Posterior cingulate gyrus (tissue), 11 donors: Measurements from ENCODE around the gene SRCIN1.

Source experiments
- DNase-seq, 10 donors: peaks; one replicate each; pipeline versions ENCODE4 v3.0.0 to v3.0.0-alpha.2; 2020 to 2021; ENCODE audit warnings: mixed read lengths in 3 of 10
- intact Hi-C: fragments of 100-400 bp; cut with DNase I; formaldehyde crosslinking; loops from one replicate; pipeline ENCODE4 v1.15.1; 2023

The SRCIN1 gene

GRCh38 chr17:38568845-38569510, 36.8 kb downstream of the SRCIN1 start:
- peak; percentile 65 to 98 (median 76) for DNase-seq
- intact Hi-C loops = no loop called here

GRCh38 chr17:38568274-38568673, 37.5 kb downstream of the SRCIN1 start:
- intact Hi-C loops = no loop called here

GRCh38 chr17:38567350-38567749, 38.4 kb downstream of the SRCIN1 start:
- intact Hi-C loops = no loop called here
- DNase-seq = no peak

More at GRCh38 chr17:38568274-38568673, 37.5 kb downstream of the SRCIN1 start:
- DNase-seq = no peak

- DNase-seq = no peak
- intact Hi-C loops = no loop called here
Observed at GRCh38 chr17:38566666-38567031, 39.1 kb downstream of the SRCIN1 start.

GRCh38 chr17:38565853-38566665, 39.7 kb downstream of the SRCIN1 start:
- intact Hi-C loops = no loop called here

GRCh38 chr17:38564869-38565268, 40.9 kb downstream of the SRCIN1 start:
- peak in 1 of 10 donors; percentile 86 for DNase-seq
- intact Hi-C loops = no loop called here

More at GRCh38 chr17:38565853-38566665, 39.7 kb downstream of the SRCIN1 start:
- no peak for DNase-seq

GRCh38 chr17:38564254-38564837, 41.4 kb downstream of the SRCIN1 start:
- intact Hi-C loops = no loop called here

GRCh38 chr17:38563362-38564253, 42.1 kb downstream of the SRCIN1 start:
- intact Hi-C loops = no loop called here
- DNase-seq = peak in 1 of 10 donors; percentile 81

More at GRCh38 chr17:38564254-38564837, 41.4 kb downstream of the SRCIN1 start:
- DNase-seq = peak in 1 of 10 donors; percentile 79

GRCh38 chr17:38562903-38563302, 42.8 kb downstream of the SRCIN1 start:
- DNase-seq = no peak
- intact Hi-C loops = no loop called here

- intact Hi-C loops = no loop called here
- no peak for DNase-seq
Observed at GRCh38 chr17:38562215-38562569, 43.6 kb downstream of the SRCIN1 start.

- no peak for DNase-seq
- intact Hi-C loops = no loop called here
Observed at GRCh38 chr17:38561416-38562214, 44.1 kb downstream of the SRCIN1 start.

- no peak for DNase-seq
- intact Hi-C loops = no loop called here
Observed at GRCh38 chr17:38560503-38561318, 45.0 kb downstream of the SRCIN1 start.

GRCh38 chr17:38559880-38560230, 45.9 kb downstream of the SRCIN1 start:
- intact Hi-C loops = loop anchor here (2.0 to 10.0 kb wide), 3 partner anchors 21 to 107 kb away; partner anchors contain the start of gene SRCIN1
- DNase-seq = no peak

- intact Hi-C loops = loop anchor here (2.0 to 10.0 kb wide), 3 partner anchors 22 to 108 kb away; partner anchors contain the start of gene SRCIN1
- DNase-seq = peak in 7 of 10 donors; percentile 57 to 97 (median 66)
Observed at GRCh38 chr17:38559051-38559879, 46.5 kb downstream of the SRCIN1 start.

GRCh38 chr17:38558728-38559050, 47.1 kb downstream of the SRCIN1 start:
- no peak for DNase-seq
- intact Hi-C loops = loop anchor here (2.0 to 10.0 kb wide), 3 partner anchors 22 to 108 kb away; partner anchors contain the start of gene SRCIN1

- intact Hi-C loops = loop anchor here (2.0 to 10.0 kb wide), 3 partner anchors 23 to 109 kb away; partner anchors contain the start of gene SRCIN1
- peak; percentile 85 to 99 (median 90) for DNase-seq
Observed at GRCh38 chr17:38557836-38558727, 47.7 kb downstream of the SRCIN1 start.

- no peak for DNase-seq
- intact Hi-C loops = loop anchor here (10.0 kb wide), 1 partner anchor 47 kb away; the partner anchor contains the start of gene SRCIN1
Observed at GRCh38 chr17:38557396-38557795, 48.4 kb downstream of the SRCIN1 start.
